Neural cell (in vitro differentiated cells): ENCODE data around the gene MYOF.

Experiments used
- CTCF ChIP-seq: fragments of 450-650 bp; IDR thresholded peaks from 2 replicates; pipeline ENCODE4 v1.5.1; 2014; ENCODE audit warnings: antibody characterized with exemption, mild to moderate bottlenecking, moderate library complexity; ENCODE audit not compliant: poor library complexity, severe bottlenecking
- EP300 ChIP-seq: fragments of 450-650 bp; conservative IDR thresholded peaks from 2 replicates; pipeline ENCODE4 v1.6.1; 2014; ENCODE audit warnings: antibody characterized with exemption, mild to moderate bottlenecking, moderate library complexity; ENCODE audit not compliant: poor library complexity, severe bottlenecking

DNA sequence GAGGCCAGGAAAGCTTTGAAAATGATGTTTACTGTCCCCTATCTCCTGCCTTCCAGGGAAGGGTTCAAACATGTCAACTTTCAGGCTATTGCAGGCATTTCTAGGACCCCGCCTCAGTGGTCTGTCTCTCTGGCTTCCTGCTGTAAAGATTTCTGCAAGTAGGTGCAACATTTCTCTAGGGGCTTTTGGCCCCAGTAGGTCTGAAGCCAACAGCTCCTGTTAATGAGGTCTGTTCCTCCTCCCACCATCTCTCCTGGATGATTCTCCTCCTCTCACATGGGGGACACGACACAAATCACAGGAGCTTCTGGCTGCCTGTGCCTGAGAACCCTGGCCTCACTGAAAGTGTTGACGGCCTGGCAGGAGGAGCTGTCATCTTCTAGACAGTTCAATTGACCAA is 214.1 kb downstream of the MYOF start:
- TF ChIP-seq CTCF (no peak), EP300 (no peak)
